ENCODE data around the gene INVS. TPM values are rescaled to one million over a fixed set of nuclear protein-coding genes. Genes with fewer than 3 reads are reported as not detected.

INVS gene
- total RNA-seq, 4 donors from 2014 or later = 5.5 to 13.9 (median 6.7) TPM

GRCh38 chr9:100101608-100102007, 2.6 kb downstream of the INVS start:
- no peaks in the 10 kb centered on the region for H3K27me3 ChIP-seq
- intact Hi-C loops (cut with DNase I; ENCODE audit: low total_unique reads) = no loop called here
- H3K9me3 ChIP-seq = no peaks in the 10 kb centered on the region
- ATAC-seq = no peak
- in situ Hi-C loops (cut with MboI; ENCODE audit: low sequenced_read_pairs in 4 of 4) = no loop called here
- no peak for DNase-seq
- TF ChIP-seq CTCF (IDR thresholded peaks at IDR 0.05 in 4 of 5, conservative IDR thresholded peaks at IDR 0.05 in 1 of 5) (no peak), POLR2A (IDR thresholded peaks at IDR 0.05) (no peak)
- H3K27ac ChIP-seq = no peak overlapping the region
- H3K4me1 ChIP-seq = peaks cover 26 to 27% of the 10 kb centered on the region in 2 donors
- no peak overlapping the region for H3K4me3 ChIP-seq
- peaks cover 0 to 28% of the 10 kb centered on the region in 2 donors for H3K36me3 ChIP-seq

GRCh38 chr9:100104314-100104713, 5.3 kb downstream of the INVS start:
- Histone ChIP-seq H3K27ac (no peak overlapping the region), H3K4me1 (peaks cover 11 to 19% of the 10 kb centered on the region in 2 donors), H3K4me3 (no peak overlapping the region), H3K27me3 (no peaks in the 10 kb centered on the region), H3K36me3 (peaks cover 0 to 43% of the 10 kb centered on the region in 2 donors), H3K9me3 (no peaks in the 10 kb centered on the region)
- intact Hi-C loops (cut with DNase I; ENCODE audit: low total_unique reads) (no loop called here), in situ Hi-C loops (cut with MboI; ENCODE audit: low sequenced_read_pairs in 4 of 4) (no loop called here)
- DNase-seq = no peak
- TF ChIP-seq POLR2A (IDR thresholded peaks at IDR 0.05) (no peak), CTCF (IDR thresholded peaks at IDR 0.05 in 4 of 5, conservative IDR thresholded peaks at IDR 0.05 in 1 of 5) (no peak)
- ATAC-seq = no peak

- no peak overlapping the region for H3K27ac ChIP-seq
- intact Hi-C loops (cut with DNase I; ENCODE audit: low total_unique reads) = no loop called here
- no peak for TF ChIP-seq POLR2A (IDR thresholded peaks at IDR 0.05)
- TF ChIP-seq CTCF (IDR thresholded peaks at IDR 0.05 in 4 of 5, conservative IDR thresholded peaks at IDR 0.05 in 1 of 5) = no peak
- H3K4me3 ChIP-seq = no peak overlapping the region
- H3K27me3 ChIP-seq = no peaks in the 10 kb centered on the region
- in situ Hi-C loops (cut with MboI; ENCODE audit: low sequenced_read_pairs in 4 of 4) = no loop called here
- DNase-seq (no peak), ATAC-seq (no peak)
- peaks cover 8 to 23% of the 10 kb centered on the region in 2 donors for H3K4me1 ChIP-seq
- H3K9me3 ChIP-seq = no peaks in the 10 kb centered on the region
- H3K36me3 ChIP-seq = peaks cover 0 to 43% of the 10 kb centered on the region in 2 donors
These were observed 6.8 kb downstream of the INVS start for GRCh38 chr9:100105861-100106260.

- TF ChIP-seq POLR2A (IDR thresholded peaks at IDR 0.05) (no peak), CTCF (IDR thresholded peaks at IDR 0.05 in 4 of 5, conservative IDR thresholded peaks at IDR 0.05 in 1 of 5) (no peak)
- Histone ChIP-seq H3K27ac (peak overlapping the region in 1 of 4 donors; percentile 9), H3K36me3 (peaks cover 0 to 43% of the 10 kb centered on the region in 2 donors), H3K4me3 (no peak overlapping the region), H3K27me3 (no peaks in the 10 kb centered on the region), H3K4me1 (peaks cover 11 to 30% of the 10 kb centered on the region in 2 donors), H3K9me3 (no peaks in the 10 kb centered on the region)
- in situ Hi-C loops (cut with MboI; ENCODE audit: low sequenced_read_pairs in 4 of 4) = no loop called here
- ATAC-seq = no peak
- DNase-seq = no peak
- intact Hi-C loops (cut with DNase I; ENCODE audit: low total_unique reads) = no loop called here
These were observed 7.6 kb downstream of the INVS start for GRCh38 chr9:100106616-100107015.

GRCh38 chr9:100108559-100108958, 9.5 kb downstream of the INVS start:
- ATAC-seq = no peak
- DNase-seq = no peak
- intact Hi-C loops (cut with DNase I; ENCODE audit: low total_unique reads) = no loop called here
- in situ Hi-C loops (cut with MboI; ENCODE audit: low sequenced_read_pairs in 4 of 4) = no loop called here
- H3K4me1 ChIP-seq = peaks cover 11 to 34% of the 10 kb centered on the region in 2 donors
- no peak overlapping the region for H3K4me3 ChIP-seq
- peaks cover 0 to 43% of the 10 kb centered on the region in 2 donors for H3K36me3 ChIP-seq
- H3K9me3 ChIP-seq = no peaks in the 10 kb centered on the region
- no peaks in the 10 kb centered on the region for H3K27me3 ChIP-seq
- TF ChIP-seq CTCF (IDR thresholded peaks at IDR 0.05 in 4 of 5, conservative IDR thresholded peaks at IDR 0.05 in 1 of 5) = no peak
- TF ChIP-seq POLR2A (IDR thresholded peaks at IDR 0.05) = no peak
- no peak overlapping the region for H3K27ac ChIP-seq
